Measurements from ENCODE around the gene CHRDL1. TPM values are rescaled to one million over a fixed set of nuclear protein-coding genes. Genes with fewer than 3 reads are reported as not detected.

The CHRDL1 gene
- polyA plus RNA-seq, 1 donor from 2014 or later: 2.0 TPM

DNA sequence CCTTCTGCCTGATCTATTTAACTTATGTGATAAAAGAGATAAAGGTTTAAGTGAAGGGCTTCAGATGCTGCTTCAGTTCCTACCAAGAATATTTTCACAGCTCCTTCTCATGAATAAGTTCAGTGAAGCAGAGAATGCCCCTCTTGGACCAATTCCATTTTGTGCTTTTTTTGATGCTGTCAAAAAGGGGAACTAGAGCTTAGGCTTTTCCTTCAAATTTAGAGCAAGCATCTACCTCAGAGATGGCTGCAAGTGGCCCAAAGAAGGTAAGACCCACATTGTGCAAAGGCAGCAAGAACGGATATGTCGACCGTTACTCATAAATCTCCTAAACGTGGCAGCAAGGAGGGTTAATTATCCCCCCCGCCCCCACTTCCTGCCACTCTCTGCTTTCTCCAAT, 4.5 kb downstream of the CHRDL1 start:
- no peaks in the 10 kb centered on the region for H3K36me3 ChIP-seq (ENCODE audit: insufficient read depth, low read length)
- no peaks in the 10 kb centered on the region for H3K27me3 ChIP-seq (ENCODE audit: insufficient read depth, low read depth, low read length)
- H3K79me2 ChIP-seq (replicated peaks; ENCODE audit: insufficient read depth, low read length): no peaks in the 10 kb centered on the region
- H3K9me3 ChIP-seq (ENCODE audit: low read length): no peaks in the 10 kb centered on the region
- no peaks in the 10 kb centered on the region for H3F3A ChIP-seq (ENCODE audit: insufficient read depth, low read length, poor library complexity, severe bottlenecking)
- no peak overlapping the region for H2AFZ ChIP-seq (ENCODE audit: low read depth, low read length)
- H3K27ac ChIP-seq (ENCODE audit: low read length): no peak overlapping the region
- H3K4me3 ChIP-seq (ENCODE audit: low read length): no peak overlapping the region
- no peaks in the 10 kb centered on the region for H4K20me1 ChIP-seq (ENCODE audit: insufficient read depth)
- no peaks in the 10 kb centered on the region for H3K9me2 ChIP-seq (ENCODE audit: insufficient read depth, low read length)
- TF ChIP-seq POLR2AphosphoS5 (IDR thresholded peaks at IDR 0.05) (no peak), TAF1 (IDR thresholded peaks at IDR 0.05; ENCODE audit: low read depth) (no peak), EZH2 (IDR thresholded peaks at IDR 0.05; ENCODE audit: borderline replicate concordance, insufficient read depth, low read length, poor library complexity, severe bottlenecking) (no peak), MXI1 (conservative IDR thresholded peaks at IDR 0.05; ENCODE audit: poor library complexity, severe bottlenecking) (no peak), EP300 (conservative IDR thresholded peaks at IDR 0.05; ENCODE audit: poor library complexity, severe bottlenecking) (no peak), RAD21 (conservative IDR thresholded peaks at IDR 0.05) (no peak), SMC3 (conservative IDR thresholded peaks at IDR 0.05; ENCODE audit: poor library complexity) (no peak)
- TF ChIP-seq, protein P1, sequence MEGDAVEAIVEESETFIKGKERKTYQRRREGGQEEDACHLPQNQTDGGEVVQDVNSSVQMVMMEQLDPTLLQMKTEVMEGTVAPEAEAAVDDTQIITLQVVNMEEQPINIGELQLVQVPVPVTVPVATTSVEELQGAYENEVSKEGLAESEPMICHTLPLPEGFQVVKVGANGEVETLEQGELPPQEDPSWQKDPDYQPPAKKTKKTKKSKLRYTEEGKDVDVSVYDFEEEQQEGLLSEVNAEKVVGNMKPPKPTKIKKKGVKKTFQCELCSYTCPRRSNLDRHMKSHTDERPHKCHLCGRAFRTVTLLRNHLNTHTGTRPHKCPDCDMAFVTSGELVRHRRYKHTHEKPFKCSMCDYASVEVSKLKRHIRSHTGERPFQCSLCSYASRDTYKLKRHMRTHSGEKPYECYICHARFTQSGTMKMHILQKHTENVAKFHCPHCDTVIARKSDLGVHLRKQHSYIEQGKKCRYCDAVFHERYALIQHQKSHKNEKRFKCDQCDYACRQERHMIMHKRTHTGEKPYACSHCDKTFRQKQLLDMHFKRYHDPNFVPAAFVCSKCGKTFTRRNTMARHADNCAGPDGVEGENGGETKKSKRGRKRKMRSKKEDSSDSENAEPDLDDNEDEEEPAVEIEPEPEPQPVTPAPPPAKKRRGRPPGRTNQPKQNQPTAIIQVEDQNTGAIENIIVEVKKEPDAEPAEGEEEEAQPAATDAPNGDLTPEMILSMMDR (IDR thresholded peaks at IDR 0.05; ENCODE audit: poor library complexity, severe bottlenecking): no peak
- TF ChIP-seq, protein P2, sequence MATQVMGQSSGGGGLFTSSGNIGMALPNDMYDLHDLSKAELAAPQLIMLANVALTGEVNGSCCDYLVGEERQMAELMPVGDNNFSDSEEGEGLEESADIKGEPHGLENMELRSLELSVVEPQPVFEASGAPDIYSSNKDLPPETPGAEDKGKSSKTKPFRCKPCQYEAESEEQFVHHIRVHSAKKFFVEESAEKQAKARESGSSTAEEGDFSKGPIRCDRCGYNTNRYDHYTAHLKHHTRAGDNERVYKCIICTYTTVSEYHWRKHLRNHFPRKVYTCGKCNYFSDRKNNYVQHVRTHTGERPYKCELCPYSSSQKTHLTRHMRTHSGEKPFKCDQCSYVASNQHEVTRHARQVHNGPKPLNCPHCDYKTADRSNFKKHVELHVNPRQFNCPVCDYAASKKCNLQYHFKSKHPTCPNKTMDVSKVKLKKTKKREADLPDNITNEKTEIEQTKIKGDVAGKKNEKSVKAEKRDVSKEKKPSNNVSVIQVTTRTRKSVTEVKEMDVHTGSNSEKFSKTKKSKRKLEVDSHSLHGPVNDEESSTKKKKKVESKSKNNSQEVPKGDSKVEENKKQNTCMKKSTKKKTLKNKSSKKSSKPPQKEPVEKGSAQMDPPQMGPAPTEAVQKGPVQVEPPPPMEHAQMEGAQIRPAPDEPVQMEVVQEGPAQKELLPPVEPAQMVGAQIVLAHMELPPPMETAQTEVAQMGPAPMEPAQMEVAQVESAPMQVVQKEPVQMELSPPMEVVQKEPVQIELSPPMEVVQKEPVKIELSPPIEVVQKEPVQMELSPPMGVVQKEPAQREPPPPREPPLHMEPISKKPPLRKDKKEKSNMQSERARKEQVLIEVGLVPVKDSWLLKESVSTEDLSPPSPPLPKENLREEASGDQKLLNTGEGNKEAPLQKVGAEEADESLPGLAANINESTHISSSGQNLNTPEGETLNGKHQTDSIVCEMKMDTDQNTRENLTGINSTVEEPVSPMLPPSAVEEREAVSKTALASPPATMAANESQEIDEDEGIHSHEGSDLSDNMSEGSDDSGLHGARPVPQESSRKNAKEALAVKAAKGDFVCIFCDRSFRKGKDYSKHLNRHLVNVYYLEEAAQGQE (IDR thresholded peaks at IDR 0.05; ENCODE audit: borderline replicate concordance): no peak
- H3K9ac ChIP-seq (ENCODE audit: low read length): no peak overlapping the region
- no peak overlapping the region for H3K4me2 ChIP-seq (ENCODE audit: low read length)

- Histone ChIP-seq H2AFZ (ENCODE audit: low read depth, low read length) (no peak overlapping the region), H4K20me1 (ENCODE audit: insufficient read depth) (no peaks in the 10 kb centered on the region), H3K4me3 (ENCODE audit: low read length) (no peak overlapping the region), H3K79me2 (replicated peaks; ENCODE audit: insufficient read depth, low read length) (no peaks in the 10 kb centered on the region), H3K9ac (ENCODE audit: low read length) (no peak overlapping the region), H3K27me3 (ENCODE audit: insufficient read depth, low read depth, low read length) (no peaks in the 10 kb centered on the region), H3K9me2 (ENCODE audit: insufficient read depth, low read length) (no peaks in the 10 kb centered on the region), H3K27ac (ENCODE audit: low read length) (no peak overlapping the region), H3F3A (ENCODE audit: insufficient read depth, low read length, poor library complexity, severe bottlenecking) (no peaks in the 10 kb centered on the region), H3K9me3 (ENCODE audit: low read length) (no peaks in the 10 kb centered on the region), H3K36me3 (ENCODE audit: insufficient read depth, low read length) (no peaks in the 10 kb centered on the region), H3K4me2 (ENCODE audit: low read length) (no peak overlapping the region)
- TF ChIP-seq SMC3 (conservative IDR thresholded peaks at IDR 0.05; ENCODE audit: poor library complexity) (no peak), RAD21 (conservative IDR thresholded peaks at IDR 0.05) (no peak), POLR2AphosphoS5 (IDR thresholded peaks at IDR 0.05) (no peak), EZH2 (IDR thresholded peaks at IDR 0.05; ENCODE audit: borderline replicate concordance, insufficient read depth, low read length, poor library complexity, severe bottlenecking) (no peak), TAF1 (IDR thresholded peaks at IDR 0.05; ENCODE audit: low read depth) (no peak), MXI1 (conservative IDR thresholded peaks at IDR 0.05; ENCODE audit: poor library complexity, severe bottlenecking) (no peak), EP300 (conservative IDR thresholded peaks at IDR 0.05; ENCODE audit: poor library complexity, severe bottlenecking) (no peak)
- TF ChIP-seq, protein P2 (IDR thresholded peaks at IDR 0.05; ENCODE audit: borderline replicate concordance): no peak
- TF ChIP-seq, protein P1 (IDR thresholded peaks at IDR 0.05; ENCODE audit: poor library complexity, severe bottlenecking): no peak
Observed at GRCh38 chrX:110786486-110786885, 9.1 kb downstream of the CHRDL1 start.

Data from neural cell (in vitro differentiated cells).